Endothelial cell of umbilical vein (primary cell): ENCODE data around the gene LAG3. TPM values are rescaled to one million over a fixed set of nuclear protein-coding genes. Genes with fewer than 3 reads are reported as not detected.

Experiments
- BruUV-seq: library from RNA; stranded (reverse); fragments of 400-500 nt; replicated peaks from 2 replicates; lab custom pipeline; 2021; lab: Mats Ljungman, UMichigan
- CTCF ChIA-PET: fragments of 300-600, 350-600 bp; sonication (Branson Sonifier 250); formaldehyde crosslinking; loops from one replicate; lab custom pipeline; 2021; ENCODE audit warnings: antibody characterized with exemption, inconsistent platforms; lab: Charles Lee
- POLR2A ChIA-PET: fragments of 300-600, 350-600 bp; sonication (Branson Sonifier 250); formaldehyde crosslinking; loops from one replicate; lab custom pipeline; 2021; ENCODE audit warnings: antibody characterized with exemption, inconsistent platforms; lab: Charles Lee
- DNase-seq: peaks from one replicate; pipeline ENCODE4 v3.0.0-alpha.2; 2011; ENCODE audit warnings: low read depth, low spot score
- FAIRE-seq: peaks from 2 replicates; lab custom pipeline; 2011; peaks lifted over from hg19 to GRCh38; lab: Jason Lieb, UNC
- H2AFZ ChIP-seq: 2 replicates; pipeline ENCODE4 v1.6.0; 2012; ENCODE audit warnings: low read depth, low read length, control low read depth, inconsistent platforms
- H3K27ac ChIP-seq: 2 replicates; pipeline ENCODE4 v1.5.1; 2011; ENCODE audit warnings: low read depth, mild to moderate bottlenecking, control low read depth, low read length, moderate library complexity; ENCODE audit not compliant: insufficient read depth
- H3K27me3 ChIP-seq, 2 experiments: 2 replicates each; pipeline versions ENCODE4 v1.6.0 to v1.6.1; 2011; ENCODE audit warnings: low read length in 2 of 2, mixed read lengths in 1 of 2; ENCODE audit not compliant: control insufficient read depth in 2 of 2, insufficient read depth in 2 of 2
- H3K36me3 ChIP-seq, 2 experiments: 2 replicates in 1 of 2; 3 replicates in 1 of 2; pipeline ENCODE4 v1.5.1; 2011; ENCODE audit warnings: low read length in 2 of 2, mild to moderate bottlenecking in 1 of 2, moderate library complexity in 1 of 2; ENCODE audit not compliant: control insufficient read depth in 2 of 2, insufficient read depth in 2 of 2; ENCODE audit errors: extremely low read depth in 1 of 2
- H3K4me1 ChIP-seq: 3 replicates; pipeline ENCODE4 v1.5.1; 2011; ENCODE audit warnings: mild to moderate bottlenecking, low read length; ENCODE audit not compliant: control insufficient read depth, insufficient read depth; ENCODE audit errors: extremely low read depth
- H3K4me2 ChIP-seq: 2 replicates; pipeline ENCODE4 v1.6.1; 2011; ENCODE audit warnings: low read length, control low read depth, mixed read lengths; ENCODE audit not compliant: insufficient read depth
- H3K4me3 ChIP-seq, 3 experiments: fragments of 200-600 bp in 1 of 3; sonication (generic), shearing (Covaris generic) in 1 of 3; replicated peaks in 1 of 3; 2 replicates each; pipeline ENCODE4 v1.5.1; 2011 to 2016; ENCODE audit warnings: control low read depth in 3 of 3, low read length in 3 of 3, mild to moderate bottlenecking in 2 of 3, inconsistent platforms in 1 of 3, low read depth in 1 of 3, moderate library complexity in 1 of 3; ENCODE audit not compliant: insufficient read depth in 1 of 3
- H3K79me2 ChIP-seq: 2 replicates; pipeline ENCODE4 v1.6.0; 2012; ENCODE audit warnings: low read length, inconsistent platforms; ENCODE audit not compliant: control insufficient read depth, insufficient read depth
- H3K9ac ChIP-seq: replicated peaks from 2 replicates; pipeline ENCODE3; 2011; ENCODE audit warnings: low read length, control low read depth; ENCODE audit not compliant: insufficient read depth; ENCODE audit errors: extremely low read depth
- H3K9me1 ChIP-seq: replicated peaks from 3 replicates; pipeline ENCODE4 v1.6.0; 2011; ENCODE audit warnings: mild to moderate bottlenecking, low read length; ENCODE audit not compliant: control insufficient read depth, insufficient read depth; ENCODE audit errors: extremely low read depth
- H3K9me3 ChIP-seq: replicated peaks from 2 replicates; pipeline ENCODE4 v1.5.1; 2012; ENCODE audit warnings: low read length, inconsistent platforms; ENCODE audit not compliant: control insufficient read depth, insufficient read depth
- H4K20me1 ChIP-seq: replicated peaks from 2 replicates; pipeline ENCODE3; 2011; ENCODE audit warnings: mild to moderate bottlenecking, low read length; ENCODE audit not compliant: control insufficient read depth, insufficient read depth; ENCODE audit errors: extremely low read depth
- EZH2 ChIP-seq: IDR thresholded peaks from 2 replicates; pipeline ENCODE4 v1.6.1; 2012; ENCODE audit warnings: borderline replicate concordance, low read depth, mild to moderate bottlenecking, moderate library complexity, low read length, inconsistent platforms; ENCODE audit not compliant: severe bottlenecking
- FOS ChIP-seq: IDR thresholded peaks from 2 replicates; pipeline ENCODE4 v1.6.1; 2011; ENCODE audit warnings: mild to moderate bottlenecking, low read length, moderate library complexity, borderline replicate concordance; ENCODE audit not compliant: insufficient read depth
- GATA2 ChIP-seq: IDR thresholded peaks from 2 replicates; pipeline ENCODE4 v1.7.0; 2011; ENCODE audit warnings: low read depth, mild to moderate bottlenecking, moderate library complexity, mixed read lengths, low read length; ENCODE audit not compliant: insufficient read length, insufficient read depth
- JUN ChIP-seq: IDR thresholded peaks from 2 replicates; pipeline ENCODE4 v1.6.1; 2011; ENCODE audit warnings: borderline replicate concordance, low read depth; ENCODE audit not compliant: insufficient read length, insufficient read depth
- MYC ChIP-seq: IDR thresholded peaks from one replicate; pipeline ENCODE4 v1.6.1; 2011; ENCODE audit warnings: mild to moderate bottlenecking, low read depth, low read length
- POLR2A ChIP-seq: IDR thresholded peaks from 2 replicates; pipeline ENCODE4 v1.6.1; 2012; ENCODE audit warnings: low read depth, mild to moderate bottlenecking, control low read depth, low read length
- POLR2AphosphoS5 ChIP-seq: IDR thresholded peaks from 2 replicates; pipeline ENCODE4 v1.6.1; 2012; ENCODE audit warnings: low read depth, mild to moderate bottlenecking, control low read depth, low read length, moderate library complexity; ENCODE audit not compliant: insufficient read depth
- dilution Hi-C: fragments of 300-500 bp; cut with MboI; formaldehyde crosslinking; loops from one replicate; pipeline ENCODE4 v1.15.0; 2019; ENCODE audit warnings: low sequenced_read_pairs; ENCODE audit not compliant: extremely low pct_ligation_motif_present
- intact Hi-C: fragments of 100-400 bp; cut with micrococcal nuclease; formaldehyde crosslinking; loops from one replicate; pipeline ENCODE4 v1.10.0; 2022
- polyA plus RNA-seq, 4 experiments: library from polyadenylated mRNA; depleted of rRNA in 3 of 4; stranded (reverse) in 3 of 4; unstranded in 1 of 4; fragments of >200 nt; gene quantifications; 2 replicates each; pipeline versions ENCODE4 v1.2.1 to v1.2.3, GENCODE V29; 2011 to 2012; ENCODE audit warnings: missing spikeins in 1 of 4
- total RNA-seq: library from RNA; stranded (reverse); gene quantifications from 2 replicates; pipeline ENCODE4 v1.2.3, GENCODE V29; 2021
- TF ChIP-seq, protein P1 (sequence below): IDR thresholded peaks from 2 replicates; pipeline ENCODE4 v1.6.1; 2011; ENCODE audit not compliant: insufficient read depth, insufficient read length
- TF ChIP-seq, protein P2 (sequence below), 2 donors: IDR thresholded peaks; 1 replicate in 1 of 2; 2 replicates in 1 of 2; pipeline ENCODE4 v1.5.1; 2011; ENCODE audit warnings: low read length in 2 of 2, mild to moderate bottlenecking in 2 of 2, moderate library complexity in 2 of 2, control low read depth in 1 of 2, inconsistent platforms in 1 of 2, low read depth in 1 of 2; ENCODE audit not compliant: insufficient read depth in 1 of 2; ENCODE audit errors: extremely low read depth in 1 of 2

Gene LAG3
- total and polyA plus RNA-seq, 2 donors (not counting 3 experiments of a cell fraction or from before 2014, with no cell fraction given): 1.3 to 3.8 TPM

DNA sequence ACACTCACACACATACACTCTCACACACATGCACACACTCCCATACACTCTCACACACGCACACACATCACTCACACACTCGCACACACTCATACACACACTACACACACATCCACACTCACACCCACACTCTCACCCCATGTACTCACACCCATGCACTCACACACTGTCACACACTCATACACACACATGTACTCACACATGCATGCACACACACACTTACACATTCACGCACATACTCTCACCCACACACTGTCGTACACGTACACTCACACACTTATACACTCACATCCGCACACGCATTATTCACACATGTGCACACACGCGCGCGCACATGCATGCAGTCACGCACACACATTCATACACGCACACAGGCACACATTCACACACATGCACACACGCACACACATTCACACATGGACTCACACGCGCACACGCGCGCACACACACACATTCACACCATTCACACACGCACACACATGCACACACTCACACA is 45.4 kb downstream of the LAG3 start:
- Histone ChIP-seq H3K4me3 (no peak overlapping the region), H3K36me3 (no peaks in the 10 kb centered on the region), H3K4me2 (no peak overlapping the region), H2AFZ (no peak overlapping the region), H3K27me3 (peaks cover 3 to 5% of the 10 kb centered on the region in 2 experiments), H3K79me2 (no peaks in the 10 kb centered on the region), H3K9me1 (no peaks in the 10 kb centered on the region), H3K27ac (no peak overlapping the region), H4K20me1 (no peaks in the 10 kb centered on the region), H3K9ac (no peak overlapping the region), H3K4me1 (peaks cover 12% of the 10 kb centered on the region), H3K9me3 (no peaks in the 10 kb centered on the region)
- FAIRE-seq (no peak), DNase-seq (no peak)
- dilution Hi-C loops (no loop called here), intact Hi-C loops (no loop called here)
- ChIA-PET POLR2A (no interaction called here), CTCF (no interaction called here)
- BruUV-seq: no TSS peak
- TF ChIP-seq POLR2A (no peak), EZH2 (no peak), FOS (no peak), GATA2 (no peak), POLR2AphosphoS5 (no peak), JUN (no peak), MYC (no peak)
- TF ChIP-seq, protein P1, sequence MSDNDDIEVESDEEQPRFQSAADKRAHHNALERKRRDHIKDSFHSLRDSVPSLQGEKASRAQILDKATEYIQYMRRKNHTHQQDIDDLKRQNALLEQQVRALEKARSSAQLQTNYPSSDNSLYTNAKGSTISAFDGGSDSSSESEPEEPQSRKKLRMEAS: no peak
- TF ChIP-seq, protein P2, sequence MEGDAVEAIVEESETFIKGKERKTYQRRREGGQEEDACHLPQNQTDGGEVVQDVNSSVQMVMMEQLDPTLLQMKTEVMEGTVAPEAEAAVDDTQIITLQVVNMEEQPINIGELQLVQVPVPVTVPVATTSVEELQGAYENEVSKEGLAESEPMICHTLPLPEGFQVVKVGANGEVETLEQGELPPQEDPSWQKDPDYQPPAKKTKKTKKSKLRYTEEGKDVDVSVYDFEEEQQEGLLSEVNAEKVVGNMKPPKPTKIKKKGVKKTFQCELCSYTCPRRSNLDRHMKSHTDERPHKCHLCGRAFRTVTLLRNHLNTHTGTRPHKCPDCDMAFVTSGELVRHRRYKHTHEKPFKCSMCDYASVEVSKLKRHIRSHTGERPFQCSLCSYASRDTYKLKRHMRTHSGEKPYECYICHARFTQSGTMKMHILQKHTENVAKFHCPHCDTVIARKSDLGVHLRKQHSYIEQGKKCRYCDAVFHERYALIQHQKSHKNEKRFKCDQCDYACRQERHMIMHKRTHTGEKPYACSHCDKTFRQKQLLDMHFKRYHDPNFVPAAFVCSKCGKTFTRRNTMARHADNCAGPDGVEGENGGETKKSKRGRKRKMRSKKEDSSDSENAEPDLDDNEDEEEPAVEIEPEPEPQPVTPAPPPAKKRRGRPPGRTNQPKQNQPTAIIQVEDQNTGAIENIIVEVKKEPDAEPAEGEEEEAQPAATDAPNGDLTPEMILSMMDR (IDR thresholded peaks at IDR 0.05; ENCODE audit: extremely low read depth in 1 of 2, insufficient read depth in 1 of 2, low read depth in 1 of 2, low read length in 2 of 2): no peak
